ENCODE measurements around the gene SH3BP1. TPM values are rescaled to one million over a fixed set of nuclear protein-coding genes. Genes with fewer than 3 reads are reported as not detected.

The SH3BP1 gene
- total and polyA plus RNA-seq, 2 experiments from 2014 or later: 9.5 to 46.7 TPM

GRCh38 chr22:37594237-37594636 lies 45.2 kb upstream of the SH3BP1 start:
- H3K27ac Mint-ChIP-seq: no peak overlapping the region
- H3F3A ChIP-seq (replicated peaks; ENCODE audit: low read depth): no peaks in the 10 kb centered on the region
- H3K36me3 Mint-ChIP-seq (ENCODE audit: low read depth): no peaks in the 10 kb centered on the region
- DNase-seq (ENCODE audit: low spot score) (no peak), ATAC-seq (no peak)
- no peak overlapping the region for H2AFZ ChIP-seq
- no peaks in the 10 kb centered on the region for H3K9me3 Mint-ChIP-seq
- no peaks in the 10 kb centered on the region for H3K27me3 ChIP-seq (ENCODE audit: insufficient read depth)
- H3K4me3 Mint-ChIP-seq: no peak overlapping the region
- H3K9me2 ChIP-seq (ENCODE audit: insufficient read depth): no peaks in the 10 kb centered on the region
- peaks cover 7% of the 10 kb centered on the region for H3K27me3 Mint-ChIP-seq (ENCODE audit: insufficient read depth, low read depth, poor library complexity)
- no peak overlapping the region for H3K27ac ChIP-seq (ENCODE audit: low read depth)
- no peaks in the 10 kb centered on the region for H3K79me2 ChIP-seq (replicated peaks; ENCODE audit: insufficient read depth)
- peaks cover 2% of the 10 kb centered on the region; the same call in 1 of the 3 replicates for H3K4me1 Mint-ChIP-seq
- H3K36me3 ChIP-seq (ENCODE audit: insufficient read depth): no peaks in the 10 kb centered on the region
- TF ChIP-seq, protein P1, sequence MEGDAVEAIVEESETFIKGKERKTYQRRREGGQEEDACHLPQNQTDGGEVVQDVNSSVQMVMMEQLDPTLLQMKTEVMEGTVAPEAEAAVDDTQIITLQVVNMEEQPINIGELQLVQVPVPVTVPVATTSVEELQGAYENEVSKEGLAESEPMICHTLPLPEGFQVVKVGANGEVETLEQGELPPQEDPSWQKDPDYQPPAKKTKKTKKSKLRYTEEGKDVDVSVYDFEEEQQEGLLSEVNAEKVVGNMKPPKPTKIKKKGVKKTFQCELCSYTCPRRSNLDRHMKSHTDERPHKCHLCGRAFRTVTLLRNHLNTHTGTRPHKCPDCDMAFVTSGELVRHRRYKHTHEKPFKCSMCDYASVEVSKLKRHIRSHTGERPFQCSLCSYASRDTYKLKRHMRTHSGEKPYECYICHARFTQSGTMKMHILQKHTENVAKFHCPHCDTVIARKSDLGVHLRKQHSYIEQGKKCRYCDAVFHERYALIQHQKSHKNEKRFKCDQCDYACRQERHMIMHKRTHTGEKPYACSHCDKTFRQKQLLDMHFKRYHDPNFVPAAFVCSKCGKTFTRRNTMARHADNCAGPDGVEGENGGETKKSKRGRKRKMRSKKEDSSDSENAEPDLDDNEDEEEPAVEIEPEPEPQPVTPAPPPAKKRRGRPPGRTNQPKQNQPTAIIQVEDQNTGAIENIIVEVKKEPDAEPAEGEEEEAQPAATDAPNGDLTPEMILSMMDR (conservative IDR thresholded peaks at IDR 0.05; ENCODE audit: low read depth in 2 of 2): peak; percentile 12 to 32; a peak in 2 of 4 replicates
- no peak for TF ChIP-seq CREB1 (CRISPR knock-in tag; IDR thresholded peaks at IDR 0.05; ENCODE audit: low read depth)
- no peak overlapping the region for H3K4me2 ChIP-seq
- H3K4me1 ChIP-seq (ENCODE audit: insufficient read depth): no peaks in the 10 kb centered on the region
- no peak overlapping the region for H3K4me3 ChIP-seq
- no peaks in the 10 kb centered on the region for H4K20me1 ChIP-seq (replicated peaks; ENCODE audit: insufficient read depth)

DNA sequence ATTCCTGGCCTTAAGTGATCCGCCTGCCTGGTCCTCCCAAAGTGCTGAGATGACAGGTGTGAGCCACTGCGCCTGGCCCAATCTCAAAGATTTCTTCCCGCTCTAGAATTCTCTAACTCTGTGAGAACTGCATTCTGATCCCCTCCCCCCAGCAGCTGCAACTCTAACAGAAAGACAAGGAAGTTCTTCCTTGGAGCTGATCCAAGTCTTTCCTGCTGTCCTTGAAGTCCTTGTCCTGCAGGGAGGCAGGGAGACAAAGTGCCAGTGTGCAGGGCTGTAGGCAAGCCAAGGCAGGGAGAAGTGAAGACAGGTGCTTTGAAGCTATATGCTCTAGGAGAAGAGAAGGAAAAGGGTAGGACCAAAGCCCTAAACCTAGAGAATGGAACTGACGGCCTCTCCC lies 40.3 kb upstream of the SH3BP1 start:
- Histone ChIP-seq H3F3A (replicated peaks; ENCODE audit: low read depth) (no peaks in the 10 kb centered on the region), H3K4me2 (no peak overlapping the region), H3K4me1 (ENCODE audit: insufficient read depth) (no peaks in the 10 kb centered on the region; the same call in 1 of the 2 replicates), H4K20me1 (replicated peaks; ENCODE audit: insufficient read depth) (no peaks in the 10 kb centered on the region), H3K36me3 (ENCODE audit: insufficient read depth) (no peaks in the 10 kb centered on the region), H3K79me2 (replicated peaks; ENCODE audit: insufficient read depth) (no peaks in the 10 kb centered on the region), H3K27ac (ENCODE audit: low read depth) (no peak overlapping the region), H3K4me3 (no peak overlapping the region), H2AFZ (no peak overlapping the region), H3K27me3 (ENCODE audit: insufficient read depth) (no peaks in the 10 kb centered on the region), H3K9me2 (ENCODE audit: insufficient read depth) (no peaks in the 10 kb centered on the region)
- H3K4me3 Mint-ChIP-seq: no peak overlapping the region
- no peaks in the 10 kb centered on the region for H3K36me3 Mint-ChIP-seq (ENCODE audit: low read depth)
- no peak for TF ChIP-seq NANOG (IDR thresholded peaks at IDR 0.05; ENCODE audit: borderline replicate concordance)
- no peak for TF ChIP-seq REST (IDR thresholded peaks at IDR 0.05; ENCODE audit: unreplicated experiment)
- no peak for TF ChIP-seq STAT1 (IDR thresholded peaks at IDR 0.05; ENCODE audit: unreplicated experiment)
- no peak for TF ChIP-seq POLR2AphosphoS5 (IDR thresholded peaks at IDR 0.05; ENCODE audit: low read depth)
- TF ChIP-seq, protein P1 (conservative IDR thresholded peaks at IDR 0.05; ENCODE audit: low read depth in 2 of 2): no peak
- no peak for TF ChIP-seq EZH2phosphoT487 (IDR thresholded peaks at IDR 0.05; ENCODE audit: unreplicated experiment)
- TF ChIP-seq ZNF114 (CRISPR knock-in tag; IDR thresholded peaks at IDR 0.05): no peak
- H3K27me3 Mint-ChIP-seq (ENCODE audit: insufficient read depth, low read depth, poor library complexity): peaks cover 3% of the 10 kb centered on the region
- H3K4me1 Mint-ChIP-seq: peaks cover 10% of the 10 kb centered on the region
- no peak for ATAC-seq
- no peak for DNase-seq (ENCODE audit: low spot score)
- H3K27ac Mint-ChIP-seq: no peak overlapping the region
- no peaks in the 10 kb centered on the region for H3K9me3 Mint-ChIP-seq

Data from GM23338 (cell line).